ELR (cell line): Measurements from ENCODE around the gene CETN1.
A peak's percentile ranks its signal among the peaks of the same experiment; 100 is the strongest.

Source experiments
- DNase-seq: peaks from one replicate; pipeline ENCODE4 v3.0.0-alpha.2; 2015; ENCODE audit warnings: low read depth

Gene CETN1

DNA sequence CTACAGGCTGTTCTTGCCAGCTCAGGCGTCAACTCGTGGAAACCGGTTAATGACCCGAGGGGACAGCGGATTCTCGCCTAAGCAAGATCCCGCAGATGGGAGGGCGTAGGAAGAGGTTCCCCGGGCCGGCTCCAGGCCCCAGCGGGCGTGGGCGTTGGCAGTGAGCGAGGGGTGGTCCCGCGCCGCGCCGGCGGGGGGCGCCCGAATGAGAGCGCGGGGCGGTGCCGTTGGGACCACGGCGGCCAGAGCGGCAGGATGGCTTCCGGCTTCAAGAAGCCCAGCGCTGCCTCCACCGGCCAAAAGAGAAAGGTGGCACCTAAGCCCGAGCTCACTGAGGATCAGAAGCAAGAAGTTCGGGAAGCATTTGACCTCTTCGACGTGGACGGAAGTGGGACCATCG is at the start of gene CETN1:
TSS of gene CETN1 (plus strand) at position 227 of the 400 bp plus-strand sequence. CDS start at position 256, 29 bp downstream.
- DNase-seq, result no peak

DNA sequence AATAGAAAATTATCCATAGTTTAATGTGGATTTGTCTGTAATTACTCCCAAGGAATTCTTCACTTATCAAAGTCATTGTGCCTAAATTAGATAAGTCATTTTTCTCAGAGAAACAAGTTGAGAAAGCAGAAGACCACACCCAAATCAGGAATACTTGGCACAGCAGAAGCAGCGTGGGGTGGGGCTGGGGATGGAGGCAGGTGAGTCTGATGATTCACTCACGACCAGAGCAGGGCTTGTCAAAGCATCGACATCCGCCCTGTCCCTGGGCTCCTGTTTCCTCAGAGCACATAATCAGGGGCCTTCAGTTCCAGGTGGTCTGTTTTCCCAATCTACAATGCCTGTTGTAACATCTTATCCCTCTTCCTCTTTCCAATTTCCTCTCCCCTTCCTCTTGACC is 48.2 kb upstream of the CETN1 start:
- no peak for DNase-seq

DNA sequence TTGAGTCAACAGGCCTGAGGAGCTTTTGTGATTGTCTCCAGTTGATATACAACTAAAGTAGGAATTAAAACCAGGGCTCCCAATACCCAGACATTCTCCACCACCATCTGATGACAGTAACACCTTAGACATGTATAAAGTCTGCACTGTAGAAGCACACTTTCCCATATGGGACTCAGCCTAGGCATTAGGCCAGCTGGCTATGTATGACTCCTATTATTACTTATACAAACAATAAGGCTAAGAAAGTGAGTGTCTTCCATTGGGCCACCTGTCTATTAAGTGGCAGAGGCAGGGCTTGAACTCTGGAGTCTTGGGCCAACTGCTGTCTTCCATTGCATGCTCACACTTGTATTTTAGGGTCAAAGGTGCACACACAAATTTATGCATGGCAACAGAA is 47.5 kb upstream of the CETN1 start:
- no peak for DNase-seq

DNA sequence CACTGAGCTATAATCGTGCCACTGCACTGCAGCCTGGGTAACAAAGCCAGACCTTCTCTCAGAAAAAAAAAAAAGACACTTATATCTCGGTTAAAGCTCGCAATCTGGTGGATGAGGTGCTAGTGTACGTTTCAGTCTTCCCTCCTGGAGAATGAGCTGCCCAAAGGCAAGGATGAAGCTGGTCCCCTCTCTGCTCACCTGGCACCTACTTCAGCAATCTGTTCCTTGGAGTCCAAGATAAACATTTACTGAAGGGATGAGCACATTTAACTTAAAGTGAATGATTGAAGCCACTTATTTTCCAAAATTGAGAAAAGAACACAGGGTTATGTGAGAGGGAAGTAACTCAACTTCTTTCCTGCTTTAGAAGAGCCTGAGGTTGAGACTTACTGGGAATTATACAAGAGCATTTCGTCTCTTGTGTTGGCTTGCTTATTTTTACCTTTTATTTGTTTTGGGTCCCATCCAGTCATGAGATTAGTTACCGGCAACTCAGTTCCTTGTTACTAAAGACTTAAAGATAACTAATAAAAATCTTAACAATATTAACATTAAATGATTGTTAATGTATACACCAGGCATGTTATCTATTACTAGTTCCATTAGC is 46.1 kb upstream of the CETN1 start:
- no peak for DNase-seq

DNA sequence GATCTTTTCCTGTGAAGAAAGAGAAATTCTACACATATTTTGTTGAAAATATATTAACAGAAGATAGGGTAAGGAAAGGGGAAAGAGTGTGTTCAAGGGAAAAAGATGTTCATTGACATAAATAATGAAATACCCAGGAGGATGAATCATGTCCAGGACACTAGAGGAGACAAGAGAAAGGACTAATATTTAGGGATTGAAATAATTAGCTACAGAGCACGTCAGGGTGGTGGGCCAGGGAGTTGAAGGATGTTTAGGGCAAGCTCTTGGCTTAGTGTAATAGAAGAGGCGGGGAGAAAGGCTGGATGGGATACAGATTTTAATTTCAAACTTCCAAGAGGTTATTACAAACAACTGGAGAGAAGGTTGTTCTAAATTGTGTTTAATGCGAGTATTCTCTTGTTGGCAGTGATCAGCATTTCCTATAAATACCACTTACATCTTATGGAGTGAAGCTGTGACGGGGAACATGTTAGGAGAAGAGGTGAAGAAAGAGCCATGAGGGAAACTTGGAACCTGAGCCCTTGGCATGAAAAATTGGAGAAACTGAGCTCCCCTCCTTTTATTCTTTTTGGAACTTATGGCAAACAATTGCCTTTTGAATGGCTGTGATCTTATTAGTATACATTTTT is 36.6 kb upstream of the CETN1 start:
- no peak for DNase-seq

DNA sequence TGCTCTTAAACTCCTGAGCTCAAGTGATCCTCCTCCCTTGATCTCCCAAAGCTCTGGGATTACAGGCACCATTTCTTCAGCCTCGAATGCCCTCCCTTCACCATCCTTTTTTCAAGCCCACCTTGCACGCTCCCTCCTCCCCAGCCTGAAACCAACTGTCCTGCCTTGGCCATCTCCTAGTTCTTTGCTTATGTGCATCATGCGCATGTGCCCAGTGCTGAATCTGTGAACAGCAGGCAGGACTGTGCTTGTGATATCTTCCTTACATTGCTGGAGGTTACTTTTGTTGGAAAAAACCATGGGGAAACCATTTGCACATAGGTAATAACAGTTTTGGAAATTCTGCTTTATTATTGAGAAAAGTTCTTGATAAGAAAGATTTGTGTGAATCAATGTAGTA is 30.2 kb upstream of the CETN1 start:
- no peak for DNase-seq

DNA sequence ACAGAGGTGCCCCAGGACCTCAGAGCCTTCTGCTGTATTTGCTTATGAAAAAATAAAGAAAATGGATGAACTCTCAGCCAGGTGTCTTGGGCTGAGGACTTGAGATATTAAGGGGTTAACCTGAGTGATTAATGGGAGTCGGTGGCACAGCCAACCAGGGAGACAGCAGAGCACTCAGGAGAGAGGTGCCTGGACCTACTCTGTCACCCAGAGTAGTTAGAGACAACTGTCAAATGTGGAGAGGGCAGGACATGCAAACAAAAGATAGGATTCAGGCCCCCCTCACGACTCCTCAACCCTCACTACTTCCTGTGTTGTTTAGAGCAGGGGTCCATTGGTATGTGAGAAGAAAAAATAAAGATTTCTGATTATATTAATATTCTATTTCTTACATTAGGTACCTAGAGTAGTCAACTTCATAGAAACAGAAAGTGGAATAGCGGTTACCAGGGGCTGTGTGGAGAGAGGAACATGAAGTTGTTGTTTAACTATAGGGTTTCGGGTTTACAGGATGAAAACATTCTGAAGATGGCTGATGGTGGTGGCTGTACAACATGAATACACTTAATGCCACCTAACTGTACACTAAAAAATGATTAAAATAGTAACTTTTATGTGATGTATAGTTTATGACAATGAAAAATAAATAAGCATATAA is 28.6 kb upstream of the CETN1 start:
- no peak for DNase-seq

DNA sequence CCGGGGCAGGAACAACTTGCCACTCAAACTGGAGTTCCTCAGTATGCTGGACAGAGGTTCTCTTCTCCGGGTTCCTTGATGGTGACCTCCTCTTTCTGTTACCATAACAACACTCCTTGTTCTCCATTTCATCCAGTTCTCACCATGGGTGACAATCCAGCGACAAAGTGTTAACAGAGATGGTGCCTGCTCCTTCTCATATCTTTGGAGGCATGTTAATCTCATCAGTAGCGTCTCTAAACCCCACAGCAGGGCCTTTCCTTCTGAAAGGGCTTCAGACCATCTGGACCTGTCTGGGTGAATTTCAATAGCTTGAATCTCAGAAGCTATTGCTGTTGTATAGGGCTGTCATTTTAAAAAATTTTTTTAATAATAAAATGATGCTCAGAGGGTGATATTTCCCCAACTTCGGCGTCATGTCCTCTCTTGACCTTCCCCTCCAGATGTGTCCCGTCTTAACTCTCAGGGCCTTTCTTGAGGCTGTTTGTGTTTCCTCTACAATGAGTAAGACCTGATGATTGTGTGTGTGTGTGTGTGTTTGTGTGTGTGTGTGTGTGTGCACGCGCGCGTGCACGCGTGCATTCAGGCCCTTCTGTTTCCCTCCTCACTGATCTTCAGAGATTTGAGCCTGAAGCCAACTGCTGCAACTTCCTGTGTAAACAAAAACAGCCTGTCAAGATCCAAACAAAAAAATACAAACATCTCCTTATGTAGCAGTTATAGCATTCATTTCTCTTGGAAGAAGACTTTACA is 24.3 kb upstream of the CETN1 start:
- DNase-seq, result peak; percentile 40

DNA sequence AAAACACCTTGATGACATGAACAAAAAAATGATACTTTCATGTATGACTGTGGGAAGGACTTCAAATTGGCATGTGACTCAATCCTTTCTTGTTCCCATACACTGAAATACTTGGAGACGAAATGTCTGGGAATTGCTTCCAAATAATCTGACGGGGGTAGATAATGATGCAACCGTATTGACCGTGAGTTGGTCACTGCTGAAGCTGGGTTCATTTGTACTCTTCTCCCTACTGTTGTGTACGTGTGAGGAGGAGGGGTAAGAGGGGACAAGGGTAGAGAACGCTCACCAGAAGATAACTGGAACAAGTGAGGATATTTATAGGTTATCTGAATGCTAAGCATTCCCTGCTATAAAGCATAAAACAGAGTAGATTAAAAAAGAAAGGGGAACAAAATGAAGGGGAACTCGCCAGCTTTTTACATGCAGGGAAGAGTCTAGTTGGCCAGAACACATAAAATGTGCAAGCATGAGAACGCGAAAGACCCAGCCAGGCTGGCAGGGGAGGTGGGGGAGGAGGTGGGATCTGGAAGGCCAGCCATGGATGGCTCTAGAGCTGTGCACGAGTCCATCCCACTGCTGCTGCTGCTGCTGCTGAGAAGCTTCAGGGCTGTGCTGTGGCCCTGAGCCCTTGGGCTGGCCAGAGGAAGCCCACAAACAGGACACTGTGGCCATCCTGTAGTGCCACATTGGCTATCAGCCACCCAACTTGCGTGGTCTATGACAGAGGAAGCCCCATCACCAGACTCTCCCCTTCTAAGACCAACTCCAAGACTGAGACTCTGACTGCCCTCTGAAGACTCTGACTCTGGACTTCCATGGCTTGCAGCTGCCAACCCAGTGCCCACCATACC is 15.2 kb upstream of the CETN1 start:
- no peak for DNase-seq

DNA sequence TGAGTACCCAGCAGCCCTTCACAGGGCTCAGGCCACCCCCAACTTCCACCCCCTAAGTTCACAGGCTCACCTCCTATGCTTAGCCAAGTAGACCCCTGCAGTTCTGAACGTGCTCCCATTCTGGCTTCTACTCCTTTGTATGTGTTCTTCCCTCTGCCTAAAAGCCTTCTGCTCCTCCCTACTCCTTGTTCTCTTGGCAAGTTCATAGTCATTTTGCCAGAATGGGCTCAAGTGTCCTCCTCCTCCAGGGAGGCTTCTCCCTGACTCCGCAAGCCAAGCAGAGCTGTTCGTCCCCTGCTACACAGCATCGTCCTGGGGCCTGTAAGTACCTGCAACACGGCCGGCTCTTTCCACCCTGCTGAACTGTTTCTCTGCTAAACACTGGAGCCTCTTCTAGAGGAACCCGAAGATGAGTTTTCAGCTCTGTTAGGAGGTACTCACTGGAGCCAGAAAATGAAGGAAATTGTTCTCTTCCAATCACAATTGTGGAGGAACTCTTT is 14.6 kb upstream of the CETN1 start:
- DNase-seq, result no peak

DNA sequence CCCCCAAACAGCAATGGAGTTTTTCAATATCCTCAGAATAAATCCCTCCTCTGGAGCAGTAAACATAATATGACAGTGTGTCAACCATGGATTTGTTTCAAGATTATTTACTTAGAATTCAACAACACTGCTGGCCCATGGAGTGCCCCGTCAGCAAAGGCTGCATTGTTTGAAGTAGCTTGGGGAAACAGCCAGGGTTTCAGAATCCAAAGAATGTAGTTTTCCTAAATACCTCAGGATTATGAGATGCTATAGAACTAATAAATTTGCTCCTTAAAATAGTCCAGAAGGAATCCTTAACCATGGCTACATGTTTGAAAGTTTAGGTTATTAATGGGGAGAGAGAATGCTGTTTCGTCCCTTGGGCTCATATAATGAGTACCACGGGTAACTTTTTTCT is 13.1 kb upstream of the CETN1 start:
- no peak for DNase-seq

DNA sequence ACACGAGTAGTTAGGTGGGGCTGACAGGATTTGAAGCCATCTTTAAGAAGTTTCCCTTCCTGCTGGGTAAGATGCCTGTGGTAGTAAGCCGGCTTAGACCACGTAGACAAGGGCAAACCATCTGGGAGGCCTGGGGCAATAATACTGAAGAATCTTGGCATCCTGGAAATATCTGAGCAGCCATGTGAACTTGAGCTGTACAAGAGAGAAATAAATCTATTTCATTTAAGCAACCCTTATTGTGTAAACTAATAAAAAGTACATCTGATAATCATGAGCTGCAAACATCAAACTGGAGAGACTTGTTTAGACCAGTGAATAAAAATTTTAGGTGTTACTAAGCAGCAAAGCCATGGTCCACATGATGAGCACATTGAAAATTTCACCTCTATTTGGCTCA is 11.4 kb upstream of the CETN1 start:
- DNase-seq, result no peak

DNA sequence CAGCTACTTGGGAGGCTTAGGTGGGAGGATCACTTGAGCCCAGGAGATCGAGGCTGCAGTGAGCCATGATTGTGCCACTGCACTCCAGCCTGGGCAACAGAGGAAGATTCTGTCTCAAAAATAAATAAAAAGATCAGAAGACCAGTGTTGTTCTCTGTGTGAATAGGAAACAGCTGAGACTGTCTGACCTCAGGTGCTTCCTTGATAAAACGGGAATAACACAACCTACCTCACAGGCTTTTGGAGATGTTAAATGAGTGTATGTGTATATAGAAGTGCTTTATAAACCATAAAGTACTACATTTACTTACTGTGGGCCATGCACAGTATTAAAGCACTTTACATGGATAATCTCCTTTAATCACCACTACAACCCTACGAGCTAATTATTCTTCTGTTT is 9.9 kb upstream of the CETN1 start:
- no peak for DNase-seq

DNA sequence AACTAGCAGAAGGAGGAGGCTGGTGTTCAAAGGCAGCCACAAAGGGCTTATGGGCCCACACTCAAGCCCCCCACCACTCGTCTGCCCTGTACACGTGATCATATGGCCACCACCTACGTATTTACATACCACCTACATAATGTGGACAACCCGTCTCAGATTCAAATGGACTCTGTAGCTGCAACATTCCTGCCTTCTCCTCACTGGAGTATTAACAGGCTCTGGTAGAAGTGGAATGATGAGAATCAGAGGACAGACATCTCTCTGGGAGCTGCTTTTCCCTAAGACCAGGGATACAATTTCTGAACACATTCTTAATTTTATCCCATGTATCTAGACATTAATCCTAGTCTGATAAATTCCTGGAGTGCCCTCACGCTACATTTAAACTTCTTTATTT is 9.5 kb upstream of the CETN1 start:
- no peak for DNase-seq

DNA sequence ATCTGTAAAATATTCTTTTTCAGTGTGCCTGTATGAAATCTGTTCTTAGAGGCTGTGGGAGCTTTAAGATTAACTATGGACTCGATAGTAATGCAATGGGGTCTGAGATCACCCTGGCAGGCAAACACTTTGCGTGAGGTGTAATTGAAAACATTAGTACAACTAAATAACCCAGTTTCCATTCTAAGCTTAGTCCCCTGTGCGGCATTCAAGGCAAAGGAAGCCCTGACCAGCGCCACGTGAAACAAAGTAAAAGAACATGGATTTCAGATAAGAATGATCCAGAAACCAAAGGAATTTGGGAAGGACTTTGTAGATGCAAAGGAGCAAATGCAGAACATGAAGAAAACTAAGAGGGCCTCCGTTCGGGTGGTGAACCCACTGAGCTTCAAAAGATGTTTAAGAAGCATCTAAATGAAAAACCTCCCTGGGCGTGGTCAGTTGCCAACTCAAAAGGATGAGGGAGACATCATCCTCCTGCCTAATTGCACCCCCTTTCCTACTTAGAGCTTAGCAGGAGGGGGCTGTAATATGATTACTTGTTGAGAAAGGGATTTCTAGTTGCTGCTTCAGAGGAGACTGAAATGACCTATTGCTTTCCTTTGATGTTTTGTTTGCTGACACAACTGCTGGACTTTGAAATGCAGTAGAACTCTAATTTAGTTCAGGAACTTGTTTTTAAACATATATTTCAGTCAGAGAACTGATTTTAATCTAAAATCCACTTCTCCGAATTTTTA is 7.9 kb upstream of the CETN1 start:
- DNase-seq, result no peak

DNA sequence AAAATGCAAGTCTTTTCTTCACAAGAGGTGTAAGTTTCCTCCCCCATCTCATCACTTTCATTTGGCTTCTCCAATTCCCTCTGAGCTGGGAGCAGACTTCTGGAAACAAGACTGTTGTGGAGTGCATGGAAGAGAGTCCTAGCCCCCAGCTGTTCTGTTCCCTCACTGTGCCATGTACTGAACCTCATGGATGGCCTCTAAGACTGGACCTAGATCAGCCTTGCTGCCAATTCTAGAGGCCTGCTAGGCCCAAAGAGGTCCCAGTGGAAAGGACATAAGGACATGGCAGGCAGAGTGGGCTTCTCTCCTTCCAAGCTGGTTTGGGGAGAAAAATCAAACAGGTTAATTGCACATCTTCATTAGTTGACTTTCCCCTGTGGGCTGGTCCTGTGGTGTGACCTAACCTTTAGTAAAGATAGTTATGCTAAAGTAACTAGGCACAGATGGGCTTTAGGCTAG is 7.3 kb upstream of the CETN1 start:
- DNase-seq, result no peak

DNA sequence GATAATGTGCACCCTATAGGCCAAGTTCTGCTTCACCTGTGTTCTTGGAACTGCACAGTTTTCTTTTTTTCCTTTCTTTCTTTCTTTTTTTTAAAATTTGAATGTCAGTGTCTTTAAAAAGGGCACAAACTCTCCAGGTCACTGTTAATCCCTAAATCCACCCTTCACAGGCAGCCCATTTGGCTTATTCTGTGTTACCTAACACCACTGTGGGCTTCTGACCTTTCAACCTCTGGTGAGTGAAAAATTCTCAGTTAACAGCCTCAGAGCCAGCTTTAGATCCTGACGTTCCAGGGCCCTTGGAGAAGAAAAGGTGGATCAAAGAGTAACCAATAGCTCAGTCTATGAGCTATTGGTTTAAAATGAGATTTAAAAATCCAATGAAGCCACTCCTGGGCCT is 6.8 kb upstream of the CETN1 start:
- no peak for DNase-seq

DNA sequence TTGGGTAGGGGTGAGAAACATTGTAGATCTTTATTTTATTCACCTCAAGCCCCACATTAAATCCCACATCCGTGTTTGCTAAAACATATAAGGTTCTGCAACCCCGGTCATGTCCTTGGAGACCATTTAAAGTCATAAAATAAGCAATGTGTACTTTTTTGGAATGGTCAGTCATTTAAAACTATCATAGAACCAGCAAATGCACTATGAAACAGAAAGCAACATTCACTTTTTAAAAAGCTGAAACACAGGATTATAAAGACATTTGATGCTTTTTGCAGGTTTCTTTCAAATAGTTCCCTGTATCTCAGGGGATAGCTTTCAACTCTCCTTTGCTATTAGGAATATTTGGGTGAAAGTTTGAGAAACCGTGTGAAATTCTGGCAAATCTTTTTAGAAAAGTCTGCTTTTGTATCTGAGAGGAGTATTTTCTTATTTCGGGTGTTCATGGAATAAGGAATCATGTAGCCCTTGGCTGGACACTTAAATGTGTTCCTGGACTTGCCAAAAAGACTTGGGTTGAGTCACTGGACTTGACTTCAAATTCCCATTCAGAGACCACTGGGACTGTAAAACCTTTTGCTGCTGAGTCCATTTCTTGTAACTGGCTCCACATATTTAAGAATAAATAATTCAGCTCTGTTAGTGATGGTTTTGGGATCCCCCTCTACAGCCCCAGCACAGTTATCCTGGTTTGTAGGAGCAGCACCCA is 5.9 kb upstream of the CETN1 start:
- DNase-seq, result no peak

DNA sequence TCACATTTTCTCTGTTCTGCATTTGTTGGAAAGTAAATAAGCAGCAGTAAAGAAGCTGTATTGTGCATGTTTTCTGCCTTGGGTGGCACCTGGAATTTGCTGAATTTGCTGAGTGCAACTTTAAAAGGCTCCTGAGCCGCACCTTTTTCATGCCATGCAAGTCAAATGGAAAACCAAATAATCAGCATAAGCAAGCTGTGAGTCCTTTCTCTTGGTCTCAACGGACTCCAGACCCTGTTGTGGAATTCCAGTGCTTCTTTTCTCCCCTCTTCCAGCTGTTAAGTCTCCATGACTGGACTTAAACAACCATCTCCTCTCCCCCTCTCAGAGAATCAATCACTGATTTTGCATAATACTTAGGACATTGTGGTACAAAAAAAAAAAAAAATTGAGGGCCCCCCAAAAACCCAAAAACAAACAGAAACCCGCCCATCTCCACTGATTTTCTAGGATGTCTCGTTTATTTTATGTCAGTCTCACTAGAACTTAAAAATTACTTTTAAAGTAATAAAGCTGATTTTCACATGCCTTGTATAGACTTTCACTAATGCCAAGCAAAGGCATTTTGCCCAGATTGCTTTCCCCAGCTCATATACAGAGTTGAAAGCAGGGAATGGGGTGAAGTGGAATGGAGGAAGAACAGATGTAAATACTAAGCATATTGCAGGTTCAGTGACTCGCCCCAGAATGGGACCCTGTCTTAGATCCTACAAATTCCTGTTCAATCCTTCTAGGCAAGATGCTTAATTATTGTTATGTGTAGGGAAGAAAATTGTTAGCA is 5.1 kb upstream of the CETN1 start:
- DNase-seq, result no peak

DNA sequence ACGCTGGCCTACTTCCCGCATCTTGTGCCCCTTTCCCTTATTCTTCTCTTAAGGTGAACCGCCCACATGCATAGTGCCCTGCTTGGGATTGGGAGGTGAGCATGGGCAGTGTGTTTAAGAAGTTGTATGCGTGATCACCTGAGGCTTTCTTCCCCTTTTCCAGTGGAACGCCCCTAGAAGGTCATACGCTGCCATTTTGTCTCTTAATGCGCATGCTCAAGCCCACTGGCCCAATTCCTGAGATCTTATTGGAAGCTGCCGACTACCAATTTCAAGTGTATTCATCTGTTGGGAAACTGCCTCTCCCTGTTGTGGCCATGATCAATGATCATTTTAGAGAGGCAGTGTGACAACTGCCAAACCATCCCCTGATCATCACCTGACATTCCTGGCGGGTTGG is 3.3 kb upstream of the CETN1 start:
- no peak for DNase-seq
